NT2/D1 (cell line): ENCODE results near the gene NUMA1.

Source experiments
- SUZ12 ChIP-seq: IDR thresholded peaks from 2 replicates; pipeline ENCODE4 v1.6.1; 2011; ENCODE audit not compliant: insufficient read length, insufficient read depth; ENCODE audit errors: extremely low read depth
- YY1 ChIP-seq: IDR thresholded peaks from 2 replicates; pipeline ENCODE4 v1.6.1; 2011; ENCODE audit not compliant: insufficient read length, insufficient read depth
- ZNF274 ChIP-seq: IDR thresholded peaks from 2 replicates; pipeline ENCODE4 v1.6.1; 2011; ENCODE audit warnings: mild to moderate bottlenecking, low read depth, low read length

DNA sequence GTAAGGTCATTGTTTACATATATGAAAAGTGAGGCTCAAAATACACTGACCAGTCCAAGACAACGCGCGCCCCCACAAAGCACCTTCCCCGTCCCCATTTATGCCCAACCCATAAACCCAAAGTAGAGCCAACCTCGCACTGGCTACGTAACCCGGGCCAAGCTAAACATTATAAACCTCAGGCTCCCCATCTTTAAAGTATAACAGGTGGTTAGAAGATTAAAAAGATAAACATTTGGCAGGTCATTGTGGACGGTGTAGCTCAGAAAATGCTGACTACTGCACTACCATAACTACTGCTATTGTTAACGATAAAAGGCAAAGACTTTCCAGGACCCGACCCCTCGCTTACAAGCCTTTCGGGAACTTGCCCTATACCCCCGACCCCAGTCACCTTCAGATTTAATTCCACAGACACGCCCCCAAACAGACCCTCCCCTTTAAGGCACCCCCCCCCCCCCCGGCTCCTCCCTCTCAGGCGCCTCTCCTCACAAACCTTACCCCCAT is 470 bp downstream of the NUMA1 start:
- no peak for TF ChIP-seq YY1
- TF ChIP-seq SUZ12: no peak
- no peak for TF ChIP-seq ZNF274
